ENCODE results near the gene RORB. TPM values are rescaled to one million over a fixed set of nuclear protein-coding genes. Genes with fewer than 3 reads are reported as not detected.
"Not testable (repeated sequence)": the region's sequence is repeated elsewhere in the genome, so short reads cannot be mapped to it uniquely, and the experiment has no call there.

The RORB gene
- polyA plus RNA-seq, 12 donors, result 0.11 to 0.25 (median 0.14) TPM; not detected in 2

DNA sequence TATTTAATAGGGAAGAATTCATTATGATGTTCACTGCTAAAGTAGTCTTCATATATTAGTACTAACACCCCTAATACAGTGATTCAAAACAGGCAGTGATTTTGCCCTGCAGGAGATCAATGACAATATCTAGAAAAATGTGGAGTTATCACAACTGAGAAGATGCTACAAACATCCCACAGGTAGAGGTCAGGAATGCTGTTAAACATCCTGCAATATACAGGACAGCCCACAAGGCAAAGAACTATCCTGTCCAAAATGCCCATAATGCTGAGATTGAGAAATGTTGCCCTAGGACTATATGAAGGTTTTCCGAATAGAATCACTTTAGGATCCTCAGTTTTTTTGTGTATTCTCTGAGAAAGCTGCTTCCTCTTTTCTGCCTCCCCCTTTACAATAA lies 15.3 kb downstream of the RORB start:
- DNase-seq, result no peak

DNA sequence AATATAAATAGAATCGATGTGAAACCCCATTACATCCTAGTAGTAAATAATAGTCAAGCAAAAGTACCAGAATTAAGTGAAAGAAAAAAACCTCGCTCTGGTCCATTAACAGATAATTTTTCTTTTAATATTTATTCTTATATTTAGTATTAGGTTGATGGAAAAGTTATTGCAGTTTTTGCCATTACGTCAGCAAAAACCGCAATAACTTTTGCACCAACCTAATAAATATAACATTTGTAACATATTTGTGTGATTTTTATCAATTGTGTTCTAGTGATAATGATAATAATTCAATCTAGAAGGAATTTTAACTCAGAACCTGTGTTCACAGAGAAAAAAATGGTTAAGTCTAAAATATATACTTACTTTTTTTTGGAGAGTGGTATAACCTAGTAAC lies 16.1 kb downstream of the RORB start:
- no peak for DNase-seq

DNA sequence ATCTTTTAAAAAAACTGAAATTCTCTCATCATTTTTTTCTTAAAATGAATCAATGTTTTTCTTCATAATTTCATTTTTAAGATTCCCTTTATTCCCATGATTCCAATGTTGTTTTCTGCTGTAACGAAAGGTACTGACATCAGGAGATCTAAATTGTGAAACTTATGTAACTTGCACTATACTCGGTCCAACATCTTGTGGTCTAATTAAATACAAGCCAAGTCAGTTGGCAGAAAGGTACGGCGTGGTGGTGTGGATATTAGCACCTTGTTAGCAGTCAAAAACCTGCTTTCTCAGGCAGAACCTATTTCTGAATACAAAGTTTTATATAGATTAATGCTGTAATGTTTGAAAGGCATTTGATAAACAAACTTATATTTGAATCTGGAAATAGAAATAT lies 20.1 kb downstream of the RORB start:
- no peak for DNase-seq

DNA sequence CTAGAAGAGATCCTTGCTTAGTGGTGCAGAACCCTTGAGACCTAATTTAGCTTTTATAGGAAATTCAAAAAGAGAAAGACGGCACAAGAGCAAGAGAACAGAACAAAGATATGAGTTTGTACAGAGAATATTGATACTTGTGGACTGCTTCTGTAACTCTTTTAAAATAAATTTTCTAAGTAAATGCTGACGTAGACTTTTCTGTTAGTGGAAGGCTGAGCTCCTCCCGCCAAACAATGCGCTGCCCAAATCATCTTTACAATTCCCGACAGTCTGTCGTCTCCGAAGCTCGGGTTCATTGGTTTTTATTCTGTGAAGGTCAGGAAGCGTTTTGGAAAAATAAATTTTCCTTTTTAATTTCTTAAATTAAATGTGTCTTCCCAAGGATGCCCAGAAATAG lies 22.3 kb downstream of the RORB start:
- DNase-seq, result no peak

DNA sequence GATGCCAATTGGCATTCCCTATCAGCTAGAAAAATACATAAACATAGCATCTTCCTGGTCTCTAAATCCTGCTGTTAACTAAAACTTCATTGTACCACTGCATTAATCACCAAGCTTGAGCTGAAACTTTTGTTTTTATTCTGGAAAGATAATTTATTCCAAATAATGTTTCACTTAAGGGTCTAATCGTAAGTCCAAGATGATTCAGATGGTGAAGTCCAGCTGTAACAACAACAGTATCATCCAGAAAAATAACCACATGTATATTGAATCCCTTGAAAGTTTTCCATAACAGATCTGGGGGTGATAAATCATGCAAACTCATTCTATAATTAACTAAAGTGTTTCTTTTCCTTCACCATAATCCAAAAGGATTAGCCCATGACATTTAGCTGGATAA lies 23.9 kb downstream of the RORB start:
- no peak for DNase-seq

DNA sequence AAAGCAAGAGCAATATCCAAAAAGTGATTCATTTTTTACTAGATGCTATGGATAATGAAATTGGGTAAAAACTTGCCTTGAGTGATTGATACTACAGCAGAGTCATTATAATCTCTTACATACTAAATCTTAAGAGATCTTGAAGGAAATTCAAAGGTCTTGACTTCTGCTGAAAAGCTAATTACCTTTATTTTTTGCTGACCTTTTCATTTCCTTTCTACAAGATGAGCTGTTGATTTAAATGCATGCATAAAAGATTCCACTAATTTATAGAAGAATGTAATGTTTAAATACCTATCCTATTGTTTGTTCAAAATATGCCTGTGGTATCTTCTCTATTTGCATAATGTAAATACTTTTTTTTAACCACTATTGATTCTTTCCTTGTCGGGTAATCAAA lies 27.2 kb downstream of the RORB start:
- no peak for DNase-seq

DNA sequence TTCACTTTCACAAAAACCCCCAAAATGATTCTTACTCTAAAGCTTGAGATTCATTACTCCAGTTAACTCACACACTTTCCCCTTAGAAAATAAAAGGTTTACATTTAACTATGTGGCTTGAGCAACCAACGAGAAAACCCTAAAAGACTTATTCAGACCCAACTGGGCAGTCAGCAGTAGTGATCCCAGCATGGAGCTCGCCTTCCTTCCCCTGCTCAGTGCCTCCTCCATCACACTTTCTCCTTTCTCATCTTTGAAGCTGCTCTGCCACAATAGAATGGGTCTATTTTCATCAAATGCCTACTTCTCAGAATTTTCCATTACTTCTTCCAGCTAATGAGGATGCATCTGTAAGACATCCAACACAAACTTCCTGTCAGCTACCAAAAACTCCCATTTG lies 29.1 kb downstream of the RORB start:
- no peak for DNase-seq

DNA sequence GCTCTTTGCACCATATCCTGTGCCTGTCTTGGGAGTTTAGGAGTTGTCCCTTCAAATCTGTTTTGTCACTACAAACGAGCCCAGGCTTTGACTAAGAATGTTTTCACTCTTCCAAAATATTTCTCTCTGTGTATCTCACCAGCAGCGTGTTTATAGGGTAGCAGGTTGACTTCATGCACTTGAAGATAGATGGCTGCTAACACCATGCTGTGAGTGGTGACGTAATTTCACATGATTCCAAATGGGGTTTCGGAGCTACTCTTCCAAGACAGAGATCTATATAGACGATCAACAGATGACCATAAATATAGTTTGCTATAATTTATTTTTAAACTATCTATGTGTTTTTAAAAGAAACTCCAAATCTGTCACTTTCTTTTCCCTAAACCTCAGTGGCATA lies 30.6 kb downstream of the RORB start:
- no peak for DNase-seq

DNA sequence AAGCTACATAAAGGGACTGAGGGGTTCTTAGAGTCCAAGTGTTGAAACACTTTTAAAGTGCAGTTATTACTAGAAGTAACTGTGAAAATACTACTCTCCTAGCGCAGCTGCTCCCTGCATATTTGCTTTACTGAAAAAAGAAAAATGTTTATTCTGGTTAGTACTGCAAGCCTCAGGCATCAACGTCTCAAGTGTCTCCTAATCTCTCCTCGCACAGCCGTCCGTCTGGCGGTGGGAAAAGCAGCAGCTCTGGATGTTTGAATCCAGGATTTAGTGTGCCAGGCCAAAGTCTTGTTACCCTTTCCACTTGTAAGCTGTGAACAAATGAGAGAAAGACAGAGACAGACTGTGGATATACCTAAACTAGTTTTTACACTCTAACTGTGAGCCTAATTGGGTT lies 31.1 kb downstream of the RORB start:
- DNase-seq, result no peak

DNA sequence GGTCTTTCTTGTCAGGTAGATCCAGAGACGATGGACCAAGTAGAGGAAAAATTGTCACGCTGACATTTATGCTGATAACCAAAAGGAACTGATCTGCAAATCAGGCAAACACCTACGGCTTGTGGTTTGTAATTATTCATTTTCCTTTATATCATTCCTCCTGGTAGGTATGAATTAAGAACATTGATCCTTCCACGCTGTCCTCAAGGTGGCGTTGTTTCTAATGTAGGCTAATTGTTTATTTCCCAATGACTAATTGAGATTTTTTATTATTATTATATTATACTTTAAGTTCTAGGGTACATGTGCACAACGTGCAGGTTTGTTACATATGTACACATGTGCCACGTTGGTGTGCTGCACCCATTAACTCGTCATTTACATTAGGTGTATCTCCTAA lies 33.3 kb downstream of the RORB start:
- DNase-seq, result not testable (repeated sequence)

DNA sequence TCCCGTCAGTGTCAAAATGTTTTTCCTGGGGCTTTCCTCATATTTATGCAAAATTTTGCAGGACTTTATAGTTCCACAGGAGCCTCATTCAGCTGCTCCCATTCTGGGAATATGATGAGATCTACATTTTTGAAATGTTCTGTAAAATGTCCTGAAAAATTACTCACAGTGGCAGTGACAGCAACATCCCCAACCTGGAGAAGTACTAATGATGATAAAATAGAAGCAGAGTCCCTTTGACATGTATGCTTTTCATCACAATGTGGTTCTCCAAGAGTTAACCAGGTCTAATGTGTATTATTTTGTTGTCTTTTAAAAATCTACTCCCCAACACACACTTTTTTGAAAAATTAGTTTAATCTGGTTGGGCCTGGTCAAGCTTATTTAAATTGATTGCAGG lies 36.1 kb downstream of the RORB start:
- no peak for DNase-seq

DNA sequence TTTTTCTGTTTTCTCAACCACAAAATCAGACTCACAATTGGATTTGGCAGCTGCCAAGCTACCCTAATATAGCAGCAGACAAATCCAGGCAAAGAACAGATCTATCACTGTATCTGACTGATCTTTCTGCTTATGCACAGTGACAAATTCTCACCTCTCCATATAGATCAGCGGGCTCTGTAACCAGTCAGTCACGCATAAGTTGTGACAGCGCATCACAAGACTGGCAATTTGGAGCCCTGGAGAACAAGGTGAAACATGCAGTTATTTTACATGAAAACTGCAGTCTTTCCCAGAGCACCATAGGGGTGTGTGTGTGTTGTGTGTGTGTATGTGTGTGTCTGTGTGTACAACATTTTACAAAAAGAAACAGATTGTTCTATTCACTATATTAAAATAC lies 37.7 kb downstream of the RORB start:
- no peak for DNase-seq

DNA sequence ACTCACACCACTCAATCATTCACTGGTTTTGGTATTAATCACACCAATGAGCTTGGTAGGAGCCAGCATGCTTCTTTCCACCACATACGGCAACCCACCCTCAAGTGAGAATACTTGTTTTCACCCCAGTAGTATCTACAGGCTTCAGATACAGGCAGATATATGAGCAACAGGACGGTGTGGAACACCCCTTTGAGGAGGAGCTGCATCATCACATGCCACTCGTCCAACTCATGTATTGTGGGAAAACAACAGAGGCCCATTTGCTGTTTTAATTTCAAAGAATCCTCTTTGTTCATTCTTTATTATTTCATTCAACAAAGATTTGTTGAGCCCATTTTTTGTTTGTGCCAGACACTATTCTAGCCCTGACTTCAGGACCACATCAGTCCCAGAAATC lies 46.0 kb downstream of the RORB start:
- no peak for DNase-seq

DNA sequence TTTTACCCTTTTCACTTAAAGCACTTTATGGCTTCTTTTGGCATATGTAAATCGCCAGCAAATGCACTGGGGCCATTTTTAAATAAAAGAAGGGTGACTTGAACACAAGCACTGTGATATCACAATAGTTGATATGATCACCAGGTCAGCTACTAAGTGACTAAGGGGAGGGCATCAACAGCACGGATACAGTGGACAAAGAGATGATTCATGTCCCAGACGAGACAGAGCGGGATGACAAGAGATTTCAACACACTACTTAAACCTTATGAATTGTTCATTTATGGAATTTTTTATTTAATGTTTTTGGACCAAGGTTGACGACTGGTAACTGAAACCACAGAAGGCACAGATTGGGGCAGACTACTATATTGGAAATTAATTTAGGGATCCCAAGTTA lies 54.1 kb downstream of the RORB start:
- no peak for DNase-seq

DNA sequence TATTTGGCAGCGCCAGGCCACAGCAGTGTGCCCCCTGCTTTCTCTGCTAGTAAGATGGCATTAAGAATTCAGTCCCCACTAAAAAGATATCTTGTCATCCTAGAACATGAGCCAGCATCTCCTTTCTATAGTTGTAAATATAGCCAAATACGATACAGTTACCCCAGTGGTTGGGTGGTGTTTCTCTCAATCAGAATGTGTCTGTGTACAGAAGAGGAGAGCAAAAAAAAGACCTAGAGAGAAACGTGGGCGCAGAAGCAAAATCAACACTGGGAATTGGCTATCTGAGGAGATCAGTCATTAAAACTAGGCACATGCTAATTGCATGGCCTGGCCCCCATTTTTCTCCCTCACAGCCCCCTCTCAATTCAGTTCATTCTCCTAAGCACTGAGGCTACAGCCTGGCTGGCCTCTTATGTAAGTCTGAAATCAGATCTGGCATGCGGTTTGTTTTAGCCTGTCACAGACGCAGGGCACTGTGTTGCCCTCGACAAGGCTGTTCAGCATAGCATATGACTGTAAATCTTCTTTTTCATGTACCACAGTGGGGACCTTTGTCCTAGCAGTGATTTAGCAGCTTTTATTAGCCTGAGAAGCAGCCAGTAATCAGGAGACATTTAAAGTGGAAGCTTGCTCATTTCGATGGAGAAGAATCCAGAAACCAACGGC lies 57.8 kb downstream of the RORB start:
- no peak for DNase-seq

DNA sequence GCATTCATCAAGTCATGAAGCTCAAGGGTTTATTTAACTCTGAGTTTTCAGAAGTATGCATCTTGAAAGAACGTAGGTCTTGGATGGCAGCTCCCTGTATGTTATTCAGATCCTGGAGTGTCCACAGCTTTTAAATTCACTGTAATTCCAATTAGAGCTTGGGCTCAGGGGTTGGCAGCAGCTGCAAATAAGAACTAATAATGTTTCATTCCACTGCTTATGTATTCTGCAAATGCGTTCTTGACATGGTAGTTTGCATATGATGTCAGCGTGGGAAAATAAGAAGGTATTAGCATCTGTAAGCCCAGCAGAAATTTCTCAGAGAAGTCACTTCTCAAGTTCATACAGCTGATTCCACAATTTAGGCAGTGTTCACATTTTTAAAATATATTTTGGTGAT lies 58.4 kb downstream of the RORB start:
- no peak for DNase-seq

DNA sequence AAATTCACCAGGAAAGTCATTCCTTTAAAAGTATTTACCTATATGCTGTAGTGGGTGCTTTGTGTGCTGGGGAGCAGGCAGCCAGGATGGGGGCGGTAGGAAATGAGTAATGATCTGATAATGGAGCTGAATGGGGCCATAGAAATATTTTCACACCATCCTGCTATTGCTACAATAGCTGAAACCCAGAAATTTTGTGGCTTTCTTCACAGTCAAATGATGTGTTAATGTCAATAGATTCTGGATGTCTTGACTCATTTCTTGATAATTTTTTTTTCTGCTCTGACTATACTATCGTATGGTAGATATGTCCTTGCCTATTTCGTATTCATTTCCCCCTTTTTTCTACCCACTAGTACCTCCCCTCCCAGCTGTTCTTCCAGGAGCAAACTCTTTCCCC lies 59.5 kb downstream of the RORB start:
- DNase-seq, result no peak

DNA sequence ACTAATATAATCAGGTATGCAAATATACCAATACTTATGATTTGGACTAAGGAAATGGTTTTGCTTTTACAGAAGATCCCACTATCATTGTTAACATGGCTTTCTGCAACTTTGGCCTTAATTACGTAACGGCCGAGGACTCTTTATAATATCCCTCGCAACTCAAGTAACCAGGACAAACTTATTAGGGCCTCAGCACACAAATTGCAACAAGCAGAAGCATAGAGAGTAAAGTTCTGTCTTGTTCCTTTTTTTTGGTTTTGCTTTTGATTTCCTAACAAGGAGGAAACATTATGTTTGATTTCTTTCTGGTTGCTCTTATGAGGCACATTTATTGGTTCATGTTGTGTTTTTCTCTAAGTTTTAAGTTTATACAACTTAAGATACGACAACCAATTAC lies 60.4 kb downstream of the RORB start:
- no peak for DNase-seq

DNA sequence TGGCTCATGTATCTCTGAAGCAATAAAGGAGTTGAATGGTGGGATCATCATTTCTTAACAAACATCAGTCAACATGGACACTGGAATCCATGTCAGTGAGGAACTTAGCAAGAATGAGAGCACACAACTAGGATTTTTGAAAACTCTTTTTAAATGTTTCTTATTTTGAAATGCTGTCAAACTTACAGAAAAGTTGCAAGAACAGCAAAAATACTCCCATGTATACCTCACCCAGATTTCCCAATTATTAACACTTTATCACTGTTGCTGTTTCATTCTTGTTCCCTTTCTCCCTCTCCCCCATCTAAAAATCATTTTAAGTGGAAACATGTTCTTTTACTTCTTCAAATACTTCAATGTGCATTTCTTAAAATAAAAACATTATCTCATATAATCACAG lies 65.5 kb downstream of the RORB start:
- DNase-seq, result no peak

DNA sequence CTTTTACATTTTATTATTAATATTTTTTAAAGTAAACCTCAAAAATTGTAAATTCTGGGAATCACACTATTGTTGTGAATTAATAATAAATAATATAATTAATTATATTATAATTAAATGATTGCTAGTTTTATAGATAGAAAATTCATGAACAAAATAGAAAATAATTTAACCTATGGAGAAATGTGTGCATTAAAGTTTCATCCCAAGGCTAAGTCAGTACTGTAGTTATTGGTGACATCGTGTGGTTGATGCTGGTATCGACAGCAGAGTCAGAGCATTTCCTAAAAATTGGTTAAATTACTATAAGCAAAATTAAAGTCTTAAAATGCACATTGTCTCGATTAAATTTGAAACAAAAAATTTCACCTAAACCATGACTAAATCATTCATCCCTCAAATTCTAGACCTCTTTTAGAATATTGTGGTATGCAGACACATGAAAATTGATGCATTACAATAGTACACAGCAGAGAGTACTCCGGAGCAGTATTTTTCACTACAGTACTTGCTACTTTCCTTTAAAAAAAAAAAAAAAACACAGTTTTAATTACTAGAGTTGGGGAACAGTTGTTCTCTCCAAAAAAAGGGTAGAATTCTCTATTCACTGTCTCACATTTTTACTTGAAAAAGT lies 73.9 kb downstream of the RORB start:
- DNase-seq, result peak; percentile 22

DNA sequence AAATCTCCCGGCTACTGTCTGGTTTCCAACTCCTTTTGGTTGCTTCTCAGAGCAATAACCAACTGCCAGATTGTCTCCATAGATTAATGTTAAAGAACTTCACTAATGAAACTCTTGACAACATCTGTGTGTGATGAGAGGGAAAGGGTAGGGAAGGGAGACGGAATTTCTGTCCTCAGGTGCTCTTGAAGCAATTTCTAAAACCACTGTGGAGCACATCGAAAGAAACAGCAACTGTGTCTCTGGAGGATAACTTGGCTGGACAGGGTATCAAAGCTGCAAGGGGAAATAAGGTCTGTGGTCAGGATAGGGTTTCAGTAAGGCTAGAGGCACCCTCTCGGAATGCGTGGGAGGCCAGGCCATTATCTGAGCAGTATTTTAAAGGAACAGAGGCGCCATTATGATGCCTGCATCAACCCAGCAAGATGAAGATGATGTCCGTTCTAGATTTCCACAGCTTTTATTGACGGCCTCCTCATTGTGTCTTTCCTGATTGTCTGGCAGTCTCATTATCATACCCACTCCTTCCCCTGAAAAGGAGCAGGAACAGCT lies 76.6 kb downstream of the RORB start:
- DNase-seq, result no peak

DNA sequence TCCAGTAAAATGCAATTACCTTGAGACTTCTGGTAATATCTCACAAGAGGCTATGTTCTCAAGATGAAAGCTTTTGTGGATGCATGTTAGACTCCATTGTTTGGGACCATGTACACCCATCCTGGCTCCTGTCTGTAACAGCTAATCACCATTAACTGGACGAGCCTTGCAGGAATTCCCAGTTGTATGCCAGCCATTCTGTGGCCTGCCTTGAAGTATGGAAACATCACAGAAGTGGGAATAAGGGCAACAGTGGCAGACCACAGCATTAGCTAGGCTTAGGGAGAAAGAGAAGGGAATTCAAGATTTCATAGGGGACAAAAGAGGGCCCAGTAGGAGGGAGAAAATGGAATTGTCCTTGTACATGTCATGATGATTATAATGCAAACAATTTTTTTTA lies 79.0 kb downstream of the RORB start:
- DNase-seq, result no peak

DNA sequence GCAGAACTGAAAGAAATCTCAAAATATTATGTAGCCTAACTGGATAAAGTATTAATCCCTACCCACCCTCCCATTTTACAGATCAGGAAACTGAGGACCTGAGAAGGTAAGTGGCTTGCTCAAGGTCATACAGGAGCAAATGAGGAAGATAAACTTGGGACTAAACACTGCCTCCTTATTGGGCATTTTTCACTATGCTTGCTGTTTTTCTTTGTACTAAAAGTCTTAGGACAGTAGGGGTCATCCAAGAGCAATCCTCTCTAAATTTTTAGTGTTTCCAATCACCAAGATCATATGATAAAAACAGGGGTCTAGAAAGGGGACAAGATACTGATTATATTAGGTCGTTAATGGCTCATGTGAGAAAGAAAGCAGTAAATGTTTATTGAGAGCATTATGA lies 80.8 kb downstream of the RORB start:
- no peak for DNase-seq

DNA sequence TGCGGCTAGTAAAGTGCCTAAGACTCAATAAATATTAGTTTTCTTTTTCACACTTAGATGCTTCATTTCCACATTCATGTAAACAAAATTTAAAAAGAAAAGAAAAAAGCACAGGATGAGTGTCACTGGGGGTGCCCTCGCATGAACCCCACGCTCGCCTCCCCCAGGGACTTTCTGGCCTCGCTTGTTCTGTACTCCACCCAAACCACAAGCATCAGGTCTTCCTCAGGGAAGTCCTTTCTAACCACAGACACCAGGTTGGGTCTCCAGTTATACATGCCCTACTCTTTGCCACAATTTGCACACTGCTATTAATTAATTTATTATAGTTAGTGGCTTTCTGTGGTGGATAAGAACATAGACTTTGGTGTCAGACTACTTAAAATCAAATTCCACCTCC lies 92.4 kb downstream of the RORB start:
- no peak for DNase-seq

All from muscle of arm (tissue), 12 donors.